Chondrocyte (in vitro differentiated cells): ENCODE data around the gene TBC1D14. TPM values are rescaled to one million over a fixed set of nuclear protein-coding genes. Genes with fewer than 3 reads are reported as not detected.

Experiments
- DNase-seq: peaks from one replicate; pipeline ENCODE4 v3.0.0; 2021; ENCODE audit warnings: mixed read lengths, low spot score
- H3K27ac Mint-ChIP-seq: one replicate; pipeline ENCODE4 v1.8.0; 2021; ENCODE audit warnings: mild to moderate bottlenecking, moderate library complexity, mixed read lengths; ENCODE audit not compliant: unreplicated experiment
- H3K27me3 Mint-ChIP-seq: 2 replicates; pipeline ENCODE4 v1.8.0; 2021; ENCODE audit warnings: low read depth, mixed read lengths
- H3K36me3 Mint-ChIP-seq: 2 replicates; pipeline ENCODE4 v1.8.0; 2021; ENCODE audit warnings: low read depth, mixed read lengths
- H3K4me1 Mint-ChIP-seq: 2 replicates; pipeline ENCODE4 v1.8.0; 2021; ENCODE audit warnings: low read depth, mild to moderate bottlenecking, mixed read lengths
- H3K4me3 Mint-ChIP-seq: one replicate; pipeline ENCODE4 v1.8.0; 2021; ENCODE audit warnings: mild to moderate bottlenecking, moderate library complexity, mixed read lengths; ENCODE audit not compliant: unreplicated experiment
- H3K9me3 Mint-ChIP-seq: 2 replicates; pipeline ENCODE4 v1.8.0; 2021; ENCODE audit warnings: low read depth, mixed read lengths
- CTCF ChIP-seq: fragments of 200-600 bp; sonication (generic); IDR thresholded peaks from 2 replicates; pipeline ENCODE4 v1.5.0; 2021; ENCODE audit warnings: antibody characterized with exemption, mild to moderate bottlenecking, moderate library complexity
- total RNA-seq: library from RNA; stranded (reverse); gene quantifications from 3 replicates; pipeline ENCODE4 v1.2.1, GENCODE V29; 2021

TBC1D14 gene
- total RNA-seq, 1 donor from 2014 or later = 25.2 TPM

GRCh38 chr4:7049295-7049694 lies 139.7 kb downstream of the TBC1D14 start:
- Mint-ChIP-seq H3K27ac (no peak overlapping the region), H3K27me3 (no peaks in the 10 kb centered on the region), H3K4me3 (no peak overlapping the region), H3K36me3 (peaks cover 1% of the 10 kb centered on the region), H3K4me1 (peaks cover 31% of the 10 kb centered on the region), H3K9me3 (no peaks in the 10 kb centered on the region)
- TF ChIP-seq CTCF = no peak
- DNase-seq = no peak

GRCh38 chr4:7049739-7050138 lies 140.1 kb downstream of the TBC1D14 start:
- H3K27me3 Mint-ChIP-seq = no peaks in the 10 kb centered on the region
- H3K4me1 Mint-ChIP-seq = peaks cover 27% of the 10 kb centered on the region
- no peak for TF ChIP-seq CTCF
- no peaks in the 10 kb centered on the region for H3K9me3 Mint-ChIP-seq
- no peak overlapping the region for H3K27ac Mint-ChIP-seq
- no peak for DNase-seq
- H3K36me3 Mint-ChIP-seq = peaks cover 4% of the 10 kb centered on the region
- no peak overlapping the region for H3K4me3 Mint-ChIP-seq

GRCh38 chr4:7050481-7051143 lies 141.0 kb downstream of the TBC1D14 start:
- Mint-ChIP-seq H3K36me3 (peaks cover 7% of the 10 kb centered on the region), H3K4me1 (peaks cover 18% of the 10 kb centered on the region), H3K27ac (no peak overlapping the region), H3K4me3 (no peak overlapping the region), H3K27me3 (no peaks in the 10 kb centered on the region), H3K9me3 (no peaks in the 10 kb centered on the region)
- no peak for TF ChIP-seq CTCF
- no peak for DNase-seq

- Mint-ChIP-seq H3K4me1 (peaks cover 13% of the 10 kb centered on the region), H3K4me3 (no peak overlapping the region), H3K9me3 (no peaks in the 10 kb centered on the region), H3K27ac (no peak overlapping the region), H3K36me3 (peaks cover 7% of the 10 kb centered on the region), H3K27me3 (no peaks in the 10 kb centered on the region)
- DNase-seq = no peak
- no peak for TF ChIP-seq CTCF
These were observed 141.5 kb downstream of the TBC1D14 start for GRCh38 chr4:7051144-7051495.

GRCh38 chr4:7051905-7052304 lies 142.3 kb downstream of the TBC1D14 start:
- Mint-ChIP-seq H3K27ac (no peak overlapping the region), H3K4me3 (no peak overlapping the region), H3K9me3 (no peaks in the 10 kb centered on the region), H3K27me3 (no peaks in the 10 kb centered on the region), H3K36me3 (peaks cover 9% of the 10 kb centered on the region), H3K4me1 (peaks cover 6% of the 10 kb centered on the region)
- TF ChIP-seq CTCF = no peak
- no peak for DNase-seq
